PC-3 (cell line): ENCODE results near the gene HABP4. TPM values are rescaled to one million over a fixed set of nuclear protein-coding genes. Genes with fewer than 3 reads are reported as not detected.

Experiments used
- ATAC-seq: fragments of 200-7000 bp; cut with Tn5 transposase; 2 replicates; pipeline ENCODE4 v1.9.1; 2020; ENCODE audit warnings: mild to moderate bottlenecking, moderate library complexity
- BruUV-seq: library from RNA; stranded (reverse); fragments of 400-500 nt; replicated peaks from 2 replicates; lab custom pipeline; 2021; lab: Mats Ljungman, UMichigan
- CTCF ChIA-PET: fragments of 300-600 bp; sonication (Branson Sonifier 250); formaldehyde crosslinking; loops from one replicate; lab custom pipeline; 2022; ENCODE audit warnings: antibody characterized with exemption; lab: Charles Lee
- POLR2A ChIA-PET: fragments of 300-600 bp; sonication (Branson Sonifier 250); formaldehyde crosslinking; loops from one replicate; lab custom pipeline; 2022; ENCODE audit warnings: antibody characterized with exemption; ENCODE audit not compliant: unreplicated experiment; lab: Charles Lee
- DNase-seq: peaks from one replicate; pipeline ENCODE4 v3.0.0-alpha.2; 2015
- H2AFZ ChIP-seq: fragments of 300-600 bp; sonication (generic); 2 replicates; pipeline ENCODE4 v1.6.0; 2016; ENCODE audit warnings: antibody characterized with exemption, low read length
- H3F3A ChIP-seq: fragments of 300-600 bp; sonication (generic); one replicate; pipeline ENCODE4 v1.6.0; 2017; ENCODE audit warnings: antibody characterized with exemption, low read length, control low read depth, mild to moderate bottlenecking; ENCODE audit not compliant: unreplicated experiment
- H3K27ac ChIP-seq: fragments of 300-600 bp; sonication (generic); 2 replicates; pipeline ENCODE4 v1.5.1; 2016; ENCODE audit warnings: mild to moderate bottlenecking, low read length
- H3K27me3 ChIP-seq: fragments of 300-600 bp; sonication (generic); 2 replicates; pipeline ENCODE4 v1.6.1; 2016; ENCODE audit warnings: low read length, mixed read lengths
- H3K36me3 ChIP-seq: fragments of 300-600 bp; sonication (generic); 2 replicates; pipeline ENCODE4 v1.6.1; 2016; ENCODE audit warnings: low read depth, mixed run types, low read length, mixed read lengths
- H3K4me1 ChIP-seq: fragments of 300-600 bp; sonication (generic); 2 replicates; pipeline ENCODE4 v1.5.1; 2016; ENCODE audit warnings: low read length; ENCODE audit not compliant: insufficient read depth
- H3K4me2 ChIP-seq: fragments of 300-600 bp; sonication (generic); 2 replicates; pipeline ENCODE4 v1.6.0; 2016; ENCODE audit warnings: low read length
- H3K4me3 ChIP-seq: fragments of 300-600 bp; sonication (generic); 2 replicates; pipeline ENCODE4 v1.5.1; 2016; ENCODE audit warnings: mild to moderate bottlenecking, low read length, mixed read lengths
- H3K79me2 ChIP-seq: fragments of 300-600 bp; sonication (generic); 2 replicates; pipeline ENCODE4 v1.6.1; 2017; ENCODE audit warnings: low read length, mixed read lengths
- H3K9ac ChIP-seq: fragments of 300-600 bp; sonication (generic); 2 replicates; pipeline ENCODE4 v1.6.0; 2016; ENCODE audit warnings: mild to moderate bottlenecking, low read length
- H3K9me2 ChIP-seq: fragments of 300-600 bp; sonication (generic); replicated peaks from 2 replicates; pipeline ENCODE4 v1.6.1; 2016; ENCODE audit warnings: mixed run types, low read length, mixed read lengths
- H3K9me3 ChIP-seq: fragments of 300-600 bp; sonication (generic); 2 replicates; pipeline ENCODE4 v1.6.1; 2016; ENCODE audit warnings: low read length, mixed read lengths
- H4K20me1 ChIP-seq: fragments of 300-600 bp; sonication (generic); 2 replicates; pipeline ENCODE4 v1.6.1; 2016; ENCODE audit warnings: low read length, mixed read lengths
- CTCF ChIP-seq: fragments of 300-600 bp; sonication (generic); conservative IDR thresholded peaks from 2 replicates; pipeline ENCODE4 v1.5.1; 2017; ENCODE audit warnings: antibody characterized with exemption, low read depth, mild to moderate bottlenecking, low read length
- EZH2 ChIP-seq: fragments of 300-600 bp; sonication (generic); IDR thresholded peaks from one replicate; pipeline ENCODE4 v1.6.1; 2017; ENCODE audit warnings: antibody characterized with exemption, mild to moderate bottlenecking, low read length; ENCODE audit not compliant: unreplicated experiment
- EZH2phosphoT487 ChIP-seq: fragments of 300-600 bp; sonication (generic); IDR thresholded peaks from 2 replicates; pipeline ENCODE4 v1.6.1; 2018; ENCODE audit warnings: mild to moderate bottlenecking, antibody characterized with exemption, low read length, borderline replicate concordance
- intact Hi-C: fragments of 100-400 bp; cut with micrococcal nuclease; formaldehyde crosslinking; loops from 2 replicates; pipeline ENCODE4 v1.9.0; 2023
- total RNA-seq: library from RNA; depleted of rRNA; stranded (reverse); fragments of >200 nt; gene quantifications from 2 replicates; pipeline ENCODE4 v1.2.3, GENCODE V29; 2014

HABP4 gene
- total RNA-seq, 1 experiment from 2014 or later: 6.6 TPM

GRCh38 chr9:96490534-96491078 lies 40.6 kb downstream of the HABP4 start:
- no peak overlapping the region for H3K4me2 ChIP-seq
- H3K9ac ChIP-seq: no peak overlapping the region
- no TSS peak for BruUV-seq
- no peaks in the 10 kb centered on the region for H3F3A ChIP-seq
- no peak overlapping the region for H3K27ac ChIP-seq
- POLR2A ChIA-PET: no interaction called here
- H3K4me1 ChIP-seq: peaks cover 3% of the 10 kb centered on the region; the same call in 1 of the 2 replicates
- no peaks in the 10 kb centered on the region for H4K20me1 ChIP-seq
- H3K9me2 ChIP-seq: no peaks in the 10 kb centered on the region
- no peak for ATAC-seq
- H3K4me3 ChIP-seq: no peak overlapping the region
- CTCF ChIA-PET: no interaction called here
- intact Hi-C loops: no loop called here
- no peaks in the 10 kb centered on the region for H3K36me3 ChIP-seq
- no peaks in the 10 kb centered on the region for H3K27me3 ChIP-seq
- no peak overlapping the region for H2AFZ ChIP-seq
- no peak for DNase-seq
- TF ChIP-seq EZH2 (no peak), EZH2phosphoT487 (no peak), CTCF (no peak)
- H3K9me3 ChIP-seq: no peaks in the 10 kb centered on the region
- no peaks in the 10 kb centered on the region for H3K79me2 ChIP-seq

GRCh38 chr9:96491079-96491879 lies 41.3 kb downstream of the HABP4 start:
- H3K4me3 ChIP-seq: no peak overlapping the region
- POLR2A ChIA-PET: no interaction called here
- DNase-seq (no peak), ATAC-seq (no peak)
- H3K36me3 ChIP-seq: no peaks in the 10 kb centered on the region
- H3K9me2 ChIP-seq: no peaks in the 10 kb centered on the region
- no peak for TF ChIP-seq EZH2
- TF ChIP-seq CTCF: no peak
- TF ChIP-seq EZH2phosphoT487: no peak
- no peaks in the 10 kb centered on the region for H3K27me3 ChIP-seq
- H3F3A ChIP-seq: no peaks in the 10 kb centered on the region
- H3K79me2 ChIP-seq: no peaks in the 10 kb centered on the region
- peaks cover 3% of the 10 kb centered on the region; the same call in 1 of the 2 replicates for H3K4me1 ChIP-seq
- H3K9ac ChIP-seq: no peak overlapping the region
- CTCF ChIA-PET: no interaction called here
- H4K20me1 ChIP-seq: no peaks in the 10 kb centered on the region
- H3K4me2 ChIP-seq: no peak overlapping the region
- BruUV-seq: no TSS peak
- intact Hi-C loops: no loop called here
- H2AFZ ChIP-seq: no peak overlapping the region
- no peak overlapping the region for H3K27ac ChIP-seq
- no peaks in the 10 kb centered on the region for H3K9me3 ChIP-seq
